ENCODE measurements around the gene TMEM266.

DNA sequence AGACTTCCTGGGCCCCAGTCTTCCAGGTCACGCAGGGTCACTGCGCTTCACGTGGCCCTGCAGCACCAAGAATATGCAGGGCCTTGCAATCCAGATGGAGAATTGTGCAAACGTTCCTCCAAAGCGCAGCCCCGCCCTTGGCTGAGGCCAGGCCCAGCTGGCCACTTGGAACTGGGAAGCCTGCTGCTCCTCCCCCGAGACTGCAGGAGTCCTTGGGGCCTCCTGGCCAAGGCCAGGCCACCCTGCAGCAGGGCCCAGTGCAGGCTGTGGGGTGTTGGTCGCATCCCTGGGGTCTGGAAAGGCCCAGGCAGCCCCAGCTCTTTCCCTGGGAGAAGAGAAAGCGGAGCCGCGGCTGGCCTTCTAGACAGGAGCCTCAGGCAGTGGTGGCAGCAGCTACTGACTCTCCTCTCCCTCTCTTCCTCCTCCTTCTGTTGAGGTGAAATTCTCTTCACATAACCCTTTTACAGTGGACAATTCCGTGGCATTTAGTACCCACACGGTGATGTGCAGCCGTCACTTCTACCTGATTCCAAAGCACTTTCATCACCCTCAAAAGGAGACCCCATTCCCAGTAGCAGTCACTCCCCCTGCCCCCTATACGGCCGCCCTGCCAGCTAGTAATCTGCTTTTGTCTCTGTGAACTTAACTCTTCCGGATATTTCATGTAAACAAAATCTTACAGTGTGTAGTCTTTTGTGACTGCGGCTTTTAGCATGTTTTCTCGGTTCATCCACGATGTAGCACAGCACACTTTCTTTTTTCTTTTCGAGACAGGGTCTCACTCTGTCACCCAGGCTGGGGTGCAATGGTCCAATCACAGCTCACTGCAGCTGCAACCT is 103.9 kb downstream of the TMEM266 start:
- TF ChIP-seq ZC3H10 (CRISPR knock-in tag; IDR thresholded peaks at IDR 0.05) (no peak), ZNF8 (CRISPR knock-in tag; IDR thresholded peaks at IDR 0.05) (no peak), TSHZ2 (CRISPR knock-in tag; IDR thresholded peaks at IDR 0.05) (no peak), ZNF565 (CRISPR knock-in tag; conservative IDR thresholded peaks at IDR 0.05; ENCODE audit: low read depth) (no peak)
